Measurements from ENCODE around the gene LMOD3. TPM values are rescaled to one million over a fixed set of nuclear protein-coding genes. Genes with fewer than 3 reads are reported as not detected.

Gene LMOD3
- total and polyA plus RNA-seq, 2 donors (not counting 3 experiments of a cell fraction or from before 2014, with no cell fraction given), result not detected

DNA sequence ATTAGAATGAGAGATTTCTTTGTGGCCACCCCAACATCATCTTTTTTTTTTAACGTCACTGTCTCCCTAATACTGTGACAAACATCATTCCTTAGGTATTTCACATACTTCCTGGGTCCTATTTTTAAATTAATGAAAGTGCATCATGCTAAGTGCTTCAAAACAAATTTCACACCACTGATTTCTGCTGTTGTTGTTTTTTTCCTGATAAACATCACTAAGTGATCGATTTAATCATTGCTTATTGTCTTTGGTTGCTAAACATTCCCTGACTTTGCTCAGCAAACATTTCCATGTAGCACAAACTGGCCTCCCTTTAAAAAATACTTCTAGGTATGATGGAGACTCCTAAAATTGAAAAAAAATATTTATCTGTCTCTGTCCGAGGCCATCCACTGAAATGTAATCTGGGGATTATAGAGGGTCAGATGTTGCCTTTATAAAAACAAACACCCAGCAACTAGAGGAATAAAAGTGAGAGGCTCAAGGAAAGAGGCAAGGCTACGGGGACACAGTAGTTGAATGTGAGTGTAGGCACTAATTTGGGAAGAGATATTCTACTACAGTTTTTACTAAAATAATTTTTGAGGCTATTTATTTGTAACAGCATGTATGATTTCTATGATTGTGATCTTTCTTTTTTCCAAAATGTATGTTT is 20.5 kb upstream of the LMOD3 start:
- no peaks in the 10 kb centered on the region for H3K9me1 ChIP-seq (replicated peaks; ENCODE audit: control insufficient read depth, extremely low read depth, insufficient read depth, low read length)
- POLR2A ChIA-PET, result no interaction called here
- dilution Hi-C loops (cut with MboI; ENCODE audit: extremely low pct_ligation_motif_present, low sequenced_read_pairs) (no loop called here), intact Hi-C loops (cut with micrococcal nuclease) (no loop called here)
- H3K27me3 ChIP-seq (ENCODE audit: control insufficient read depth in 2 of 2, insufficient read depth in 2 of 2, low read length in 2 of 2), result no peaks in the 10 kb centered on the region
- no peak overlapping the region for H3K9ac ChIP-seq (replicated peaks; ENCODE audit: extremely low read depth, insufficient read depth, low read length)
- H3K4me3 ChIP-seq (replicated peaks in 1 of 3; ENCODE audit: insufficient read depth in 1 of 3, low read depth in 1 of 3, low read length in 3 of 3), result no peak overlapping the region
- TF ChIP-seq MYC (IDR thresholded peaks at IDR 0.05; ENCODE audit: low read depth, low read length) (no peak), GATA2 (IDR thresholded peaks at IDR 0.05; ENCODE audit: insufficient read depth, insufficient read length, low read depth, low read length) (no peak), POLR2A (IDR thresholded peaks at IDR 0.05; ENCODE audit: low read depth, low read length) (no peak), JUN (IDR thresholded peaks at IDR 0.05; ENCODE audit: borderline replicate concordance, insufficient read depth, insufficient read length, low read depth) (no peak), POLR2AphosphoS5 (IDR thresholded peaks at IDR 0.05; ENCODE audit: insufficient read depth, low read depth, low read length) (no peak), FOS (IDR thresholded peaks at IDR 0.05; ENCODE audit: borderline replicate concordance, insufficient read depth, low read length) (no peak), EZH2 (IDR thresholded peaks at IDR 0.05; ENCODE audit: borderline replicate concordance, low read depth, low read length, severe bottlenecking) (no peak)
- TF ChIP-seq, protein P1, sequence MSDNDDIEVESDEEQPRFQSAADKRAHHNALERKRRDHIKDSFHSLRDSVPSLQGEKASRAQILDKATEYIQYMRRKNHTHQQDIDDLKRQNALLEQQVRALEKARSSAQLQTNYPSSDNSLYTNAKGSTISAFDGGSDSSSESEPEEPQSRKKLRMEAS (IDR thresholded peaks at IDR 0.05; ENCODE audit: insufficient read depth, insufficient read length), result no peak
- TF ChIP-seq, protein P2, sequence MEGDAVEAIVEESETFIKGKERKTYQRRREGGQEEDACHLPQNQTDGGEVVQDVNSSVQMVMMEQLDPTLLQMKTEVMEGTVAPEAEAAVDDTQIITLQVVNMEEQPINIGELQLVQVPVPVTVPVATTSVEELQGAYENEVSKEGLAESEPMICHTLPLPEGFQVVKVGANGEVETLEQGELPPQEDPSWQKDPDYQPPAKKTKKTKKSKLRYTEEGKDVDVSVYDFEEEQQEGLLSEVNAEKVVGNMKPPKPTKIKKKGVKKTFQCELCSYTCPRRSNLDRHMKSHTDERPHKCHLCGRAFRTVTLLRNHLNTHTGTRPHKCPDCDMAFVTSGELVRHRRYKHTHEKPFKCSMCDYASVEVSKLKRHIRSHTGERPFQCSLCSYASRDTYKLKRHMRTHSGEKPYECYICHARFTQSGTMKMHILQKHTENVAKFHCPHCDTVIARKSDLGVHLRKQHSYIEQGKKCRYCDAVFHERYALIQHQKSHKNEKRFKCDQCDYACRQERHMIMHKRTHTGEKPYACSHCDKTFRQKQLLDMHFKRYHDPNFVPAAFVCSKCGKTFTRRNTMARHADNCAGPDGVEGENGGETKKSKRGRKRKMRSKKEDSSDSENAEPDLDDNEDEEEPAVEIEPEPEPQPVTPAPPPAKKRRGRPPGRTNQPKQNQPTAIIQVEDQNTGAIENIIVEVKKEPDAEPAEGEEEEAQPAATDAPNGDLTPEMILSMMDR (IDR thresholded peaks at IDR 0.05; ENCODE audit: extremely low read depth in 1 of 2, insufficient read depth in 1 of 2, low read depth in 1 of 2, low read length in 2 of 2), result no peak
- no peak overlapping the region for H2AFZ ChIP-seq (ENCODE audit: low read depth, low read length)
- H4K20me1 ChIP-seq (replicated peaks; ENCODE audit: control insufficient read depth, extremely low read depth, insufficient read depth, low read length), result no peaks in the 10 kb centered on the region
- BruUV-seq (replicated peaks), result no TSS peak
- H3K79me2 ChIP-seq (ENCODE audit: control insufficient read depth, insufficient read depth, low read length), result no peaks in the 10 kb centered on the region
- FAIRE-seq (no peak), DNase-seq (ENCODE audit: low read depth, low spot score) (no peak)
- H3K27ac ChIP-seq (ENCODE audit: insufficient read depth, low read depth, low read length), result no peak overlapping the region
- CTCF ChIA-PET, result no interaction called here
- no peak overlapping the region for H3K4me2 ChIP-seq (ENCODE audit: insufficient read depth, low read length)
- no peaks in the 10 kb centered on the region for H3K9me3 ChIP-seq (replicated peaks; ENCODE audit: control insufficient read depth, insufficient read depth, low read length)
- H3K36me3 ChIP-seq (ENCODE audit: control insufficient read depth in 2 of 2, extremely low read depth in 1 of 2, insufficient read depth in 2 of 2, low read length in 2 of 2), result no peaks in the 10 kb centered on the region
- H3K4me1 ChIP-seq (ENCODE audit: control insufficient read depth, extremely low read depth, insufficient read depth, low read length), result no peaks in the 10 kb centered on the region

Data from endothelial cell of umbilical vein (primary cell).